HG03521 (cell line): ENCODE measurements around the gene PGA4.

Experiments used
- ATAC-seq: cut with Tn5 transposase; IDR thresholded peaks from one replicate; pipeline ENCODE4 v1.9.1; 2021; ENCODE audit warnings: mild to moderate bottlenecking, moderate library complexity; ENCODE audit not compliant: unreplicated experiment

The PGA4 gene

DNA sequence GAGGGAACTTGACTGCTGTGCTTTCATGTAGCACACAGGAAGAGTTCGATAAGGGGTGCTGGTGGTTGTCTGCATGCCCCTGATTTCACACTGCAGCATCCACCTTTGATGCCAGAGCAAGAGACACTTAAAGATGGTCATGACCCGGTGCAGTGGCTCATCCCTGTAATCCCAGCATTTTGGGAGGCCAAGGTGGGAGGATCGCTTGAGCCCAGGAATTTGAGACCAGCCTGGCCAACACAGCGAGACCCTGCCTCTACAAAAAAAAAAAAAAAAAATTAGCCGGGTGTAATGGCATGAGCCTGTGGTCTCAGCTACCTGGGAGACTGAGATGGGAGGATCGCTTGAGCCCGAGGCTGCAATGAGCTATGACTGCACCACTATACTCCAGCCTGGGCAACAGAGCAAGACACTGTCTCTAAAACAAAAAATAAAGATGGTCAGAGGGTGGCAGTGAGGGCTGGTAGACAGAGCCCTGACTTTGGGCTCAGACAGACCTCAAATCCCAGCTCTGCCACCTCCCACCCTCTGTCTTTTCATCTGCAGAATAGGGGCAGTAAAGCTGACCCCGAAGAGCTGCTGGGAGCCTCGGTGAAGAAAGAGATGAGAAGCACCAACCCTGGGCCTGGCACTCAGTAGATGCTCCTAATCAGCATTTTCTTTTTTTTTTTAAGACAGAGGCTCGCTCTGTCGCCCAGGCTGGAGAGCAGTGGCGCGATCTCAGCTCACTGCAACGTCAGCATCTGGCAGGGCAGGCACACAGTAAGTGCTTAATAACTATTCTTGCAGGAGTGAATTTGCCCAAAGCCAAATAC lies 55.2 kb downstream of the PGA4 start:
- no peak for ATAC-seq

DNA sequence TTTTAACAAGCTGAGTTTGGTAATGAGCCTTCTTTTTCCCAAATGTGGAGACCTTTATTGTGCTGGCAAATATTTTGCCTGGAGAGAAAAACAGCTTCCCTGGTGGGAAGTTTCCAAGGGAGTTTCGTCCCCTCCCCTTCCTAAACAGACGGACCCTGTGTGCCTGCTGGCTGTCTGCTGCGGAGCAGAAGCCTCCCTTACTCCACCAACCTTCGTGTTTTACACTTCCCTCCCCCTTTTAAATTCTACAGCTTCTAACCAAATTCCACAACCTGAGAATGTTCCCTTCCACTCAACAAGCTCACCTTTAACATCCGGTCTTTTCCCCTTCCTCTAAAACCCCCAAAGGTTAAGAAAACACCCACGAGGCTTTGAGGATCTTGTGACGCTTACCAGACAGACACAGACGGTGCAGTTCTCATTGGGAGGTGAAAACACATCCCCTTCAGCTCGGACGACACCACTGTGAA lies 55.9 kb downstream of the PGA4 start:
- ATAC-seq = no peak

DNA sequence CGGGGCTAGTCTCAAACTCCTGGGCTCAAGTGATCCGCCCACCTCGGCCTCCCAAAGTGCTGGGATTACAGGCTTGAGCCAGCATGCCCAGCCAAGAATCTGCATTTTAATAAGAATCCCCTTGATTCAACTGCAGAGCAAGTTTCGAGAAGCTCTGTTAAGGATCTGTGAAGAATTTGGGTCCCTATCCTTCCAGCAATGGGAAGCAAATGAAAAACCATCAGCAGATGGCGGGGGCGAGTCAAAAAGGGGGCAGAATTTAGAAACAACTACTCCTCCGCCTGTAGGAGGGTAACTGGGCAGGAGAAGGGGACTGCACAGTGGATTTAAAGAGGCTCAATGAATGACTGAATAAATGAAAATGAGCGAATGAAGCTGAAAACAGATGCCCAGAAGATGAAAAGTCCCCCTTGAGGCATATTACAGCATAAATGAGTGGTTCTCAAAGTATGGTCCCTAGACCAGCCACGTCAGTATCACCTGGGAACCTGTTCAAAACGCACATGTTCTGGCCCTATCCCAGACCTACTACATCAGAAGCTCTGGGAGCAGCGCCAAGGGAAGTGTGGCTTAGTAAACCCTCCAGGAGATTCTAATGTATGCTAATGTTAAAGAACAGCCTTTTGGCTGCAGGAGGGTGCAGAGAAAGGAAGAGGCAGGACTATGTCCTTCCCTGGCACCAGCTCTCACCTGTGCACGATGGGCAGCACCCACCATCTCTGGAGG lies 58.0 kb downstream of the PGA4 start:
- no peak for ATAC-seq

DNA sequence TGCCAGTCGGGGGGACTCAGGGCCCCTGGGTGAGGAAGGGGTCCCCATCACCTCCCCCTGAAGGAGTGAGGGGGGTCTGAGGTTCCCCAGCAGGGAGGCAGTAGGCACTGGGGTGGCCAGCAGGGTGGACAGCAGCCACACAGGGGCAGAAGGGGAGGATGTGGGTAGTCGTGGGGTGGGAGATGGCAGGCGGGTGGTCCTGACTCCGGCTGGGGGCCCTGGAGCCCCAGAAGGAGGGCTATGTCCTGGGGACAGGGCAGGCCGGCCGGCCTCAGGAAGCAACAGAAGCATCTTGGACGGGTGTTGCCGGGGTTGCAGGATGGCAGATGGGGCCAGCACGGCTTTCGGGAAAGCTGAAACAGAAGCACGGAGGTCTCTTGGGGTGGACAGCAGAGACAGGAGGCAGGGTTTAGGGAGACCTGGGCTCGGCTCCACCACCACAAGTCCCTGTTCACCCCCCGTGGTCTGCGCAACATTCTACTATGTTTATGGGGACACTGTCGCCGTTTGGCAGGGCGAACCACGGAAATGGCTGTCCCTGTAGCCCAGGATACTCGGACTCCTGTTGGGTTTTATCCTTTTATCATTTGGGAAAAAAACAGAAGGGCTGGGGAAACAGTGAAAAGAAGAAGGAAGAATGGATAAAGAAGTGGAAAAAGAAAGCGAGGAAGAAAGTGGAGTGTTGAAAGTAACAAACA lies 58.9 kb downstream of the PGA4 start:
- no peak for ATAC-seq
